ENCODE data around the gene SYNDIG1.

- no peak for TF ChIP-seq CTCF (IDR thresholded peaks at IDR 0.05)
- TF ChIP-seq POLR2A (IDR thresholded peaks at IDR 0.05): no peak
Observed at GRCh38 chr20:24495266-24495665, 25.8 kb downstream of the SYNDIG1 start.
